SK-N-SH (cell line): ENCODE results near the gene DDRGK1. TPM values are rescaled to one million over a fixed set of nuclear protein-coding genes. Genes with fewer than 3 reads are reported as not detected.

Experiments used
- CTCF ChIA-PET: fragments of 300-600, 350-600 bp; formaldehyde crosslinking; extraction: SDS; loops from one replicate; lab custom pipeline; 2021; lab: Yijun Ruan, JAX
- POLR2A ChIA-PET: fragments of 350-600 bp; sonication (Branson Sonifier 250); formaldehyde crosslinking; extraction: SDS; loops from one replicate; lab custom pipeline; 2020; ENCODE audit warnings: antibody characterized with exemption, inconsistent platforms; lab: Yijun Ruan, JAX
- DNase-seq: peaks from one replicate; pipeline ENCODE4 v3.0.0; 2012
- H2AFZ ChIP-seq: fragments of 200-600 bp; sonication (generic); 2 replicates; pipeline ENCODE4 v1.8.1; 2016; ENCODE audit warnings: antibody characterized with exemption, mild to moderate bottlenecking, low read depth
- H3F3A ChIP-seq: fragments of 200-600 bp; sonication (generic); replicated peaks from 2 replicates; pipeline ENCODE3; 2016; ENCODE audit warnings: antibody characterized with exemption, mild to moderate bottlenecking; ENCODE audit not compliant: insufficient read depth
- H3K27ac ChIP-seq, 2 experiments: fragments of 200-500 bp in 1 of 2; fragments of 200-600 bp in 1 of 2; sonication (Bioruptor generic) in 1 of 2; sonication (generic), shearing (Covaris generic) in 1 of 2; 2 replicates each; pipeline versions ENCODE4 v1.5.1 to v1.6.1; 2014 to 2016; ENCODE audit warnings: low read depth in 2 of 2, inconsistent platforms in 1 of 2, low read length in 1 of 2, mild to moderate bottlenecking in 1 of 2, mixed read lengths in 1 of 2
- H3K27me3 ChIP-seq: fragments of 200-600 bp; sonication (generic), shearing (Covaris generic); 2 replicates; pipeline ENCODE4 v1.6.1; 2016; ENCODE audit warnings: mixed run types; ENCODE audit not compliant: insufficient read depth
- H3K36me3 ChIP-seq, 2 experiments: fragments of 200-500 bp in 1 of 2; fragments of 200-600 bp in 1 of 2; sonication (Bioruptor generic) in 1 of 2; sonication (generic) in 1 of 2; replicated peaks in 1 of 2; 2 replicates each; pipeline versions ENCODE3 to v1.5.1; 2014 to 2016; ENCODE audit warnings: low read length in 1 of 2, mild to moderate bottlenecking in 1 of 2; ENCODE audit not compliant: insufficient read depth in 2 of 2, control insufficient read depth in 1 of 2
- H3K4me1 ChIP-seq, 2 experiments: fragments of 200-500 bp in 1 of 2; fragments of 200-600 bp in 1 of 2; sonication (Bioruptor generic) in 1 of 2; sonication (generic), shearing (Covaris generic) in 1 of 2; 2 replicates each; pipeline versions ENCODE4 v1.5.1 to v1.6.1; 2014 to 2016; ENCODE audit warnings: low read depth in 1 of 2, low read length in 1 of 2, mixed run types in 1 of 2; ENCODE audit not compliant: insufficient read depth in 2 of 2, control insufficient read depth in 1 of 2
- H3K4me2 ChIP-seq: fragments of 200-600 bp; sonication (generic), shearing (Covaris generic); 2 replicates; pipeline ENCODE4 v1.6.1; 2017; ENCODE audit warnings: mixed run types
- H3K4me3 ChIP-seq, 2 experiments: fragments of 200-500 bp in 1 of 2; fragments of 200-600 bp in 1 of 2; sonication (Bioruptor generic) in 1 of 2; sonication (generic), shearing (Covaris generic) in 1 of 2; 2 replicates each; pipeline versions ENCODE4 v1.5.1 to v1.8.1; 2014 to 2016; ENCODE audit warnings: low read depth in 2 of 2, inconsistent platforms in 1 of 2, low read length in 1 of 2, mild to moderate bottlenecking in 1 of 2, mixed read lengths in 1 of 2, moderate library complexity in 1 of 2
- H3K79me2 ChIP-seq: fragments of 200-600 bp; sonication (generic); 2 replicates; pipeline ENCODE4 v1.8.1; 2017; ENCODE audit warnings: mild to moderate bottlenecking; ENCODE audit not compliant: insufficient read depth
- H3K9ac ChIP-seq: fragments of 200-600 bp; sonication (generic); 2 replicates; pipeline ENCODE4 v1.6.1; 2017; ENCODE audit warnings: mixed run types
- H3K9me2 ChIP-seq: fragments of 200-600 bp; sonication (generic); 2 replicates; pipeline ENCODE4 v1.6.1; 2017; ENCODE audit warnings: mixed run types
- H3K9me3 ChIP-seq: fragments of 200-600 bp; sonication (generic); 2 replicates; pipeline ENCODE4 v1.6.1; 2017; ENCODE audit warnings: mixed run types, mild to moderate bottlenecking, moderate library complexity
- H4K20me1 ChIP-seq: fragments of 200-600 bp; sonication (generic); 2 replicates; pipeline ENCODE4 v1.6.1; 2017; ENCODE audit warnings: mild to moderate bottlenecking, mixed run types; ENCODE audit not compliant: insufficient read depth
- MEF2A ChIP-seq: IDR thresholded peaks from 2 replicates; pipeline ENCODE4 v1.4.0; 2012; ENCODE audit warnings: low read depth, borderline replicate concordance
- RCOR1 ChIP-seq: fragments of 150-350 bp; IDR thresholded peaks from 2 replicates; pipeline ENCODE4 v1.6.1; 2017; ENCODE audit warnings: antibody characterized with exemption, low read length
- RFX5 ChIP-seq: IDR thresholded peaks from 2 replicates; pipeline ENCODE4 v1.6.1; 2012; ENCODE audit warnings: mild to moderate bottlenecking, improper control_type of control experiment, low read length
- SIN3A ChIP-seq: IDR thresholded peaks from 2 replicates; pipeline ENCODE4 v1.6.1; 2012; ENCODE audit warnings: low read depth, mild to moderate bottlenecking, low read length, moderate library complexity, borderline replicate concordance
- TAF1 ChIP-seq: IDR thresholded peaks from 2 replicates; pipeline ENCODE4 v1.6.1; 2012; ENCODE audit warnings: low read depth, mild to moderate bottlenecking, low read length, moderate library complexity, borderline replicate concordance
- WGBS: methylation state at CpG from one replicate; pipeline ENCODE4 v1.1.6; 2017; ENCODE audit warnings: low lambda C conversion rate; 5-methylcytosine and 5-hydroxymethylcytosine counted together
- polyA plus RNA-seq, 3 experiments: library from polyadenylated mRNA; depleted of rRNA; stranded (reverse); fragments of >200 nt; gene quantifications; 2 replicates each; pipeline ENCODE4 v1.2.3, GENCODE V29; 2012
- TF ChIP-seq, protein P1 (sequence below): IDR thresholded peaks from 2 replicates; pipeline ENCODE4; 2012

Gene DDRGK1
- polyA plus RNA-seq, 1 of the 3 experiments (the other 2 are of a cell fraction), result 70.6 TPM

- 83% methylated on average over 13 of the region's 14 CpGs for WGBS
- H2AFZ ChIP-seq, result no peak overlapping the region
- DNase-seq, result peak; percentile 10
- H3K9me2 ChIP-seq, result no peaks in the 10 kb centered on the region
- H3K27ac ChIP-seq, result no peak overlapping the region
- H3K79me2 ChIP-seq, result no peaks in the 10 kb centered on the region
- no peak overlapping the region for H3K9ac ChIP-seq
- TF ChIP-seq RFX5, result no peak
- TF ChIP-seq, protein P1, sequence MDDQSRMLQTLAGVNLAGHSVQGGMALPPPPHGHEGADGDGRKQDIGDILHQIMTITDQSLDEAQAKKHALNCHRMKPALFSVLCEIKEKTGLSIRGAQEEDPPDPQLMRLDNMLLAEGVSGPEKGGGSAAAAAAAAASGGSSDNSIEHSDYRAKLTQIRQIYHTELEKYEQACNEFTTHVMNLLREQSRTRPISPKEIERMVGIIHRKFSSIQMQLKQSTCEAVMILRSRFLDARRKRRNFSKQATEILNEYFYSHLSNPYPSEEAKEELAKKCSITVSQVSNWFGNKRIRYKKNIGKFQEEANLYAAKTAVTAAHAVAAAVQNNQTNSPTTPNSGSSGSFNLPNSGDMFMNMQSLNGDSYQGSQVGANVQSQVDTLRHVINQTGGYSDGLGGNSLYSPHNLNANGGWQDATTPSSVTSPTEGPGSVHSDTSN, result no peak
- no peak for TF ChIP-seq MEF2A
- TF ChIP-seq, all 33 proteins: peak for 0
- Histone ChIP-seq H3K27me3 (no peaks in the 10 kb centered on the region), H3K4me1 (peaks cover 0 to 15% of the 10 kb centered on the region in 2 experiments; a peak in 2 of 4 replicates), H3K36me3 (no peaks in the 10 kb centered on the region), H4K20me1 (no peaks in the 10 kb centered on the region), H3K4me3 (no peak overlapping the region), H3K4me2 (no peak overlapping the region), H3K9me3 (no peaks in the 10 kb centered on the region), H3F3A (no peaks in the 10 kb centered on the region)
- CTCF ChIA-PET, result interaction anchor here (0.8 to 1.5 kb wide), 4 partner anchors 9 to 118 kb away, joined by 3 to 6 read pairs (median 3); no protein-coding TSS in a partner anchor
- POLR2A ChIA-PET, result no interaction called here
These were observed 32.9 kb downstream of the DDRGK1 start for GRCh38 chr20:3171391-3172125.

- no peaks in the 10 kb centered on the region for H3F3A ChIP-seq
- H3K9me3 ChIP-seq, result no peaks in the 10 kb centered on the region
- 83% methylated on average over 3 of the region's 7 CpGs for WGBS
- H3K4me3 ChIP-seq, result no peak overlapping the region
- no peaks in the 10 kb centered on the region for H4K20me1 ChIP-seq
- TF ChIP-seq SIN3A, result no peak
- TF ChIP-seq TAF1, result no peak
- no peak for TF ChIP-seq RCOR1
- ChIA-PET CTCF (no interaction called here), POLR2A (no interaction called here)
- H2AFZ ChIP-seq, result no peak overlapping the region
- no peaks in the 10 kb centered on the region for H3K79me2 ChIP-seq
- H3K9ac ChIP-seq, result no peak overlapping the region
- H3K4me1 ChIP-seq, result peaks cover 0 to 12% of the 10 kb centered on the region in 2 experiments; a peak in 1 of 4 replicates
- no peak overlapping the region for H3K27ac ChIP-seq
- peak; percentile 12 for DNase-seq
- no peaks in the 10 kb centered on the region for H3K9me2 ChIP-seq
- H3K27me3 ChIP-seq, result no peaks in the 10 kb centered on the region
- no peak overlapping the region for H3K4me2 ChIP-seq
- H3K36me3 ChIP-seq, result no peaks in the 10 kb centered on the region
These were observed 35.5 kb downstream of the DDRGK1 start for GRCh38 chr20:3168829-3169590.
